DND-41 (cell line): ENCODE results near the gene AHCYL2.

ENCODE experiments used
- ATAC-seq: fragments of 200-7000 bp; cut with Tn5 transposase; 3 replicates; pipeline ENCODE4 v1.9.1; 2021; ENCODE audit warnings: low read depth; ENCODE audit not compliant: insufficient read depth
- DNase-seq: peaks from one replicate; pipeline ENCODE4 v3.0.0-alpha.2; 2020
- H2AFZ ChIP-seq: 2 replicates; pipeline ENCODE4 v1.6.0; 2012; ENCODE audit warnings: low read depth, low read length
- H3K27ac ChIP-seq: 2 replicates; pipeline ENCODE4 v1.5.1; 2012; ENCODE audit warnings: low read length, inconsistent platforms
- H3K27me3 ChIP-seq: fragments of 200-600 bp; sonication (generic); 2 replicates; pipeline ENCODE4 v1.6.0; 2012; ENCODE audit warnings: low read length, mild to moderate bottlenecking, inconsistent platforms; ENCODE audit not compliant: insufficient read depth, poor library complexity
- H3K36me3 ChIP-seq: 2 replicates; pipeline ENCODE4 v1.5.1; 2012; ENCODE audit warnings: low read length, inconsistent platforms; ENCODE audit not compliant: insufficient read depth
- H3K4me1 ChIP-seq: 2 replicates; pipeline ENCODE4 v1.5.1; 2012; ENCODE audit warnings: mild to moderate bottlenecking, low read length; ENCODE audit not compliant: insufficient read depth
- H3K4me2 ChIP-seq: 2 replicates; pipeline ENCODE4 v1.6.0; 2012; ENCODE audit warnings: mild to moderate bottlenecking, moderate library complexity, low read length, inconsistent platforms; ENCODE audit not compliant: insufficient read depth
- H3K4me3 ChIP-seq, 2 experiments: fragments of 200-600 bp in 1 of 2; shearing (Covaris generic) in 1 of 2; 2 replicates each; pipeline ENCODE4 v1.5.1; 2012 to 2016; ENCODE audit warnings: inconsistent platforms in 2 of 2, low read length in 2 of 2, mild to moderate bottlenecking in 2 of 2, low read depth in 1 of 2, moderate library complexity in 1 of 2
- H3K79me2 ChIP-seq: 2 replicates; pipeline ENCODE4 v1.6.0; 2012; ENCODE audit warnings: low read length, inconsistent platforms; ENCODE audit not compliant: insufficient read depth
- H3K9ac ChIP-seq: 2 replicates; pipeline ENCODE4 v1.6.0; 2012; ENCODE audit warnings: low read depth, mild to moderate bottlenecking, inconsistent platforms, low read length, moderate library complexity
- H3K9me3 ChIP-seq: 2 replicates; pipeline ENCODE4 v1.5.1; 2012; ENCODE audit warnings: low read length, moderate library complexity, mild to moderate bottlenecking, inconsistent platforms; ENCODE audit not compliant: insufficient read depth, severe bottlenecking
- H4K20me1 ChIP-seq: 2 replicates; pipeline ENCODE4 v1.6.0; 2012; ENCODE audit warnings: low read length; ENCODE audit not compliant: insufficient read depth
- EZH2 ChIP-seq: IDR thresholded peaks from 3 replicates; pipeline ENCODE4 v1.6.1; 2012; ENCODE audit warnings: borderline replicate concordance, low read depth, mild to moderate bottlenecking, moderate library complexity, low read length, inconsistent platforms; ENCODE audit not compliant: severe bottlenecking
- TF ChIP-seq, protein P1 (sequence below): IDR thresholded peaks from 2 replicates; pipeline ENCODE4 v1.5.1; 2012; ENCODE audit warnings: borderline replicate concordance, low read length, moderate library complexity, mild to moderate bottlenecking; ENCODE audit not compliant: poor library complexity, severe bottlenecking; ENCODE audit errors: extremely low read depth

AHCYL2 gene

DNA sequence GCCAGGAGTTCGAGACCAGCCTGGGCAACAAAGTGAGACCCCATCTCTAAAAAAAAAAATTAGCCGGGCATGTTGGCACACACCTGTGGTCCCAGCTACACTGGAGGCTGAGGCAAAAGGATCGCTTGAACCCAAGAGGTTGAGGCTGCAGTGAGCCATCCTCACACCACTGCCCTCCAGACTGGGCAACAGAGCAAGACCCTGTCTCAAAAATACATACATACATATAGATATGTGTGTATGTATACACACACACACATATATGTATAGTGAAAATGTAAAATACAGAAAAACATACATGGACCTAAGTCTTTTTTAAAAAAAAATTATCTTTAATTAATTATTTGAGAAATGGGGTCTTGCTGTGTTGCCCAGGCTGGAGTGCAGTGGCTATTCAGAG is 30.9 kb upstream of the AHCYL2 start:
- Histone ChIP-seq H2AFZ (no peak overlapping the region), H3K9me3 (no peaks in the 10 kb centered on the region), H3K27me3 (peaks cover 13% of the 10 kb centered on the region), H3K36me3 (no peaks in the 10 kb centered on the region; the same call in 1 of the 2 replicates), H3K4me2 (no peak overlapping the region), H3K79me2 (no peaks in the 10 kb centered on the region; the same call in none of the 2 replicates), H3K9ac (no peak overlapping the region), H3K4me3 (no peak overlapping the region), H3K4me1 (peaks cover 16% of the 10 kb centered on the region), H4K20me1 (peaks cover 15% of the 10 kb centered on the region), H3K27ac (no peak overlapping the region)
- DNase-seq (no peak), ATAC-seq (no peak)
- TF ChIP-seq EZH2 = no peak
- TF ChIP-seq, protein P1, sequence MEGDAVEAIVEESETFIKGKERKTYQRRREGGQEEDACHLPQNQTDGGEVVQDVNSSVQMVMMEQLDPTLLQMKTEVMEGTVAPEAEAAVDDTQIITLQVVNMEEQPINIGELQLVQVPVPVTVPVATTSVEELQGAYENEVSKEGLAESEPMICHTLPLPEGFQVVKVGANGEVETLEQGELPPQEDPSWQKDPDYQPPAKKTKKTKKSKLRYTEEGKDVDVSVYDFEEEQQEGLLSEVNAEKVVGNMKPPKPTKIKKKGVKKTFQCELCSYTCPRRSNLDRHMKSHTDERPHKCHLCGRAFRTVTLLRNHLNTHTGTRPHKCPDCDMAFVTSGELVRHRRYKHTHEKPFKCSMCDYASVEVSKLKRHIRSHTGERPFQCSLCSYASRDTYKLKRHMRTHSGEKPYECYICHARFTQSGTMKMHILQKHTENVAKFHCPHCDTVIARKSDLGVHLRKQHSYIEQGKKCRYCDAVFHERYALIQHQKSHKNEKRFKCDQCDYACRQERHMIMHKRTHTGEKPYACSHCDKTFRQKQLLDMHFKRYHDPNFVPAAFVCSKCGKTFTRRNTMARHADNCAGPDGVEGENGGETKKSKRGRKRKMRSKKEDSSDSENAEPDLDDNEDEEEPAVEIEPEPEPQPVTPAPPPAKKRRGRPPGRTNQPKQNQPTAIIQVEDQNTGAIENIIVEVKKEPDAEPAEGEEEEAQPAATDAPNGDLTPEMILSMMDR = no peak

DNA sequence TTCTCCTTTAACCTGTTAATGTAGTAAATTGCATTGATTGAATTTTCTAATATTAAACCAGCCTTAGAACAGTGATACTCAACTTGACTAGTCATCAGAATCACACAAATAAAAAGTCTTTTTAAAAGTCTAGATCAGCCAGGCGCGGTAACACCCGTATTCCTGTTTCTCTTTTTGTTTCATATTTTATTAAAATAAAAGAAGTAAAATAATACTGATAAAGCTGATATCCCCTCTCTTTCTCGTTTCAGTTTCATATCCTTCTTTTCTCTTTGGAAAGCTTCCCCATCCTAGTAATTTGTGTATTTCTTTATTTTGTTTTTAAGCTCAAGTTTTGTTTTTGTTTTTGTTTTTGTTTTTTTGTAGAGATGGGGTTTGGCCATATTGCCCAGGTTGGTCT is 27.1 kb upstream of the AHCYL2 start:
- TF ChIP-seq, protein P1 = no peak
- TF ChIP-seq EZH2 = no peak
- no peak overlapping the region for H3K4me3 ChIP-seq
- H3K27ac ChIP-seq = no peak overlapping the region
- no peaks in the 10 kb centered on the region for H3K9me3 ChIP-seq
- ATAC-seq (no peak), DNase-seq (no peak)
- no peaks in the 10 kb centered on the region for H3K4me1 ChIP-seq
- H3K27me3 ChIP-seq = no peaks in the 10 kb centered on the region
- H3K79me2 ChIP-seq = no peaks in the 10 kb centered on the region
- no peak overlapping the region for H2AFZ ChIP-seq
- no peak overlapping the region for H3K9ac ChIP-seq
- peaks cover under 1% of the 10 kb centered on the region; the same call in 1 of the 2 replicates for H4K20me1 ChIP-seq
- no peak overlapping the region for H3K4me2 ChIP-seq
- H3K36me3 ChIP-seq = no peaks in the 10 kb centered on the region

DNA sequence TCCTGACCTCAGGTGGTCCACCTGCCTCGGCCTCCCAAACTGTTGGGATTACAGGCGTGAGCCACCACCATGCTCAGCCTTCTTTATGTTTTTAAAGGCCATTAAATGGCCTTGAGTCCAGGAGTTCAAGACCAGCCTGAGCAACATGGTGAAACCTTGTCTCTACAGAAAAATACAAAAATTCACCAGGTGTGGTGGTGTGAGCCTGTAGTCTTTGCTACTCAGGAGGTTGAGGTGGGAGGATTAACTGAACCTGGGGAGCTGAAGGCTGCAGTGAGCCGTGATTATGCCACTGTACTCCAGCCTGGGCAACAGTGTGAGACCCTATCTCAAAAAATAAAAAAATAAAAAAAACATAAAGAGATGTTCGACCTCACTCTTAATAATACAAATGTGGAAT is 25.4 kb upstream of the AHCYL2 start:
- no peaks in the 10 kb centered on the region for H3K79me2 ChIP-seq
- peaks cover 7% of the 10 kb centered on the region for H4K20me1 ChIP-seq
- no peak overlapping the region for H3K27ac ChIP-seq
- no peak overlapping the region for H3K4me3 ChIP-seq
- DNase-seq (no peak), ATAC-seq (no peak)
- no peak overlapping the region for H3K4me2 ChIP-seq
- H3K4me1 ChIP-seq = no peaks in the 10 kb centered on the region
- TF ChIP-seq, protein P1 = no peak
- no peak for TF ChIP-seq EZH2
- no peaks in the 10 kb centered on the region for H3K27me3 ChIP-seq
- H3K9me3 ChIP-seq = no peaks in the 10 kb centered on the region
- no peaks in the 10 kb centered on the region for H3K36me3 ChIP-seq
- H2AFZ ChIP-seq = no peak overlapping the region
- H3K9ac ChIP-seq = no peak overlapping the region

DNA sequence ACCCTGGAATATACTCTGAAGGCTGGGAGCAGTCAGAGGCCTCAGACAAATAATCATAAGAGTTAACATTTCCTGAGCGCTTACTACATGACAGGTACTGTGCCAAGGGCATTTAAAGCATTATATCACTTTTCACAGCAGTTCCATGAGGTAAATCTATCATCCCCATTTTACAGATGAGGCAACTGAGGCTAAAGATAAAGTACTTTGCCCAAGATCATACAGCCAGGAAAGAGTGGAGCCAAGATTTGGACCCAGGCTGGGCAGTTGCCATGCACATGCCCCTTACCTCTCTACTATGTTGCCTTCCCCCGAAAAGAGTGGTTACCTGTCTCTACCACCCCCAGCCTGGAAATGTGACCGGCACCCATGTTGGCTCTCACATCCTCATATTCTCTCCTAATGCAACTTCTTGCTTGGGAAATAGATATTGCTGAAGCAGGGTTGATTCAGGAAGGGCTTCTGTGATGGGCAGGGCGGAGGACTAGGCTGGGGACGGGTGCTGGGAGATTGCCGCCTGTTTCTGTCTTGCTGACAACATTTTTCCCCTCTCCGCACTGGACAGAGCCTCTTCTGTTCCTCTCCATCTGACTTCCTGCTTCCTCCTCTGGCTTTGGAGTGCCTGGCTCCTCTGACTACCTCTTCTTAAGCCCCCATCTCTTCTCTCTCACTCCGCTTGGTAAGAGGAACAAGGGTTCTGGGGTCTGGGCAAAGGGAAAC is 22.6 kb upstream of the AHCYL2 start:
- H3K9ac ChIP-seq = no peak overlapping the region
- peaks cover 7% of the 10 kb centered on the region for H4K20me1 ChIP-seq
- no peaks in the 10 kb centered on the region for H3K4me1 ChIP-seq
- DNase-seq = no peak
- no peak overlapping the region for H2AFZ ChIP-seq
- no peak for ATAC-seq
- H3K27ac ChIP-seq = no peak overlapping the region
- H3K9me3 ChIP-seq = no peaks in the 10 kb centered on the region
- H3K27me3 ChIP-seq = no peaks in the 10 kb centered on the region
- no peaks in the 10 kb centered on the region for H3K79me2 ChIP-seq
- no peak overlapping the region for H3K4me3 ChIP-seq
- no peaks in the 10 kb centered on the region for H3K36me3 ChIP-seq
- no peak overlapping the region for H3K4me2 ChIP-seq
- TF ChIP-seq, protein P1 = no peak
- no peak for TF ChIP-seq EZH2
